ENCODE results near the gene TTF1. TPM values are rescaled to one million over a fixed set of nuclear protein-coding genes. Genes with fewer than 3 reads are reported as not detected.
A peak's percentile ranks its signal among the peaks of the same experiment; 100 is the strongest.

The TTF1 gene
- total RNA-seq, 1 donor: 13.7 TPM

GRCh38 chr9:132423503-132423902 is 16.9 kb upstream of the TTF1 start:
- Histone ChIP-seq H3K27me3 (ENCODE audit: insufficient read depth, low read length) (peaks cover 39% of the 10 kb centered on the region), H3K4me1 (ENCODE audit: insufficient read depth, low read length) (no peaks in the 10 kb centered on the region), H3K4me3 (ENCODE audit: low read length) (no peak overlapping the region), H3K9me3 (ENCODE audit: low read depth, low read length) (no peaks in the 10 kb centered on the region)

GRCh38 chr9:132422574-132422973 is 15.9 kb upstream of the TTF1 start:
- Histone ChIP-seq H3K9me3 (ENCODE audit: low read depth, low read length) (no peaks in the 10 kb centered on the region), H3K27me3 (ENCODE audit: insufficient read depth, low read length) (peaks cover 48% of the 10 kb centered on the region), H3K4me3 (ENCODE audit: low read length) (no peak overlapping the region), H3K4me1 (ENCODE audit: insufficient read depth, low read length) (no peaks in the 10 kb centered on the region)

- Histone ChIP-seq H3K9me3 (ENCODE audit: low read depth, low read length) (no peaks in the 10 kb centered on the region), H3K4me1 (ENCODE audit: insufficient read depth, low read length) (peaks cover 5% of the 10 kb centered on the region), H3K27me3 (ENCODE audit: insufficient read depth, low read length) (peaks cover 44% of the 10 kb centered on the region), H3K4me3 (ENCODE audit: low read length) (no peak overlapping the region)
These were observed 12.2 kb upstream of the TTF1 start for GRCh38 chr9:132418726-132419363.

DNA sequence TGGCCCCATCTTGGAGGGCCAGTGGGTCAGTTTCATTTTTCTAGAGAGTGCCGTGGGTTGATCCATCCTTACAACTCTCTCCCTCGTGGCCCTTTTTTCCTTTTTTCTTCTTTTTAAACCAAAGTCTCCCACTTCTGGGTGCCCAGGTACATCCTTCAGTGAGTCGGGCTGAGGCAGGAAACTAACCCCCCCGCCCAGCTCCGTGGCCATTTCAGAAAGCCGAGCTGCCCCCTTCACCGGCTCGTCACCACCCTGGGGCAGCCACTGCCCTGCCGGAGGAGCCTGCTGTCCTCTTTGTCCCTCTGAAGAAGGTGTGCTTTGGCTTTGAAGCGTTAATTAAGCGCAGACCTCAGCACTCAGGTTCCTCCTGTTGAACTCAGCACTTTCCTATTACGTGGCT is 8.5 kb upstream of the TTF1 start:
- Histone ChIP-seq H3K4me1 (ENCODE audit: insufficient read depth, low read length) (peaks cover 20% of the 10 kb centered on the region), H3K27me3 (ENCODE audit: insufficient read depth, low read length) (peaks cover 81% of the 10 kb centered on the region), H3K9me3 (ENCODE audit: low read depth, low read length) (no peaks in the 10 kb centered on the region), H3K4me3 (ENCODE audit: low read length) (no peak overlapping the region)

DNA sequence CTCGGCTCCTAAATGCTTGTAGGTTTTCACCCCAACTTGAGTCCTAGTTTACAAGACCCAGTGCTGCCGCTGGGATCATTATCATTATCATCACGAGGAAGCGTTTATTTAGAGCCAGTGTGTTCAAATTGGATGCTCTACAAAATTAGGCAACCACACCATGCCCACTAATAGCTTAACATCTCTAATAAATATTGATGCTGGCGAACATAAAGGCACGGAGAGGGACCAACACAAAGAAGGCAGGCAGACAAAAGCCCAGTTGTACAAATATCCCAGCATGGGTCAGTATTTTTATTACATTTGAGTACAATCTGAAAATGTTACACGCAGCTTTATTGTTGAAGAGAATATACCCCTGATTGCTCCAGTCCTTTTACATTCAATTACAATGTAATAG is 8.1 kb upstream of the TTF1 start:
- Histone ChIP-seq H3K27me3 (ENCODE audit: insufficient read depth, low read length) (peaks cover 86% of the 10 kb centered on the region), H3K4me3 (ENCODE audit: low read length) (no peak overlapping the region), H3K9me3 (ENCODE audit: low read depth, low read length) (no peaks in the 10 kb centered on the region), H3K4me1 (ENCODE audit: insufficient read depth, low read length) (peaks cover 24% of the 10 kb centered on the region)

- Histone ChIP-seq H3K9me3 (ENCODE audit: low read depth, low read length) (no peaks in the 10 kb centered on the region), H3K4me1 (ENCODE audit: insufficient read depth, low read length) (peaks cover 29% of the 10 kb centered on the region), H3K4me3 (ENCODE audit: low read length) (no peak overlapping the region), H3K27me3 (ENCODE audit: insufficient read depth, low read length) (peaks cover 87% of the 10 kb centered on the region)
These were observed 7.3 kb upstream of the TTF1 start for GRCh38 chr9:132413926-132414325.

DNA sequence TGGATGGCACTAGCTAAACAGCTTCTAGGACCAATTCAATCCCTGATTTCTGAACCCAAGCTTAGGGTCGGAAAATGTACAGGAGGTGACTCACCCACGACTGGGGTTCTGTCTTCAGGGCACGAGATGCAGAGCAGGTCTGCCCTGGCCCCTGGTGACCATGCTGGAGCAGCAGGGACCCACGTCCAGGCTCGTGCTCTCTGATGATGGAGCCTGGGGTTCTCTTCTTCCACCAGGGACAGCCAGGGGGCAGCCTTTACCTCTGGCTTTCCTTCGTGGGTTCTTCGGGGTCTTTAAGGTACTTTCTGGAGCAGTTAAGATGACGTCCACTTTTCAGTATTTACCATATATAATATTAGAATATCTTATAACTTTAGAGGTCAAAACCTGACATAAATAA is 5.4 kb upstream of the TTF1 start:
- Histone ChIP-seq H3K9me3 (ENCODE audit: low read depth, low read length) (no peaks in the 10 kb centered on the region), H3K27me3 (ENCODE audit: insufficient read depth, low read length) (peaks cover 72% of the 10 kb centered on the region), H3K4me1 (ENCODE audit: insufficient read depth, low read length) (peaks cover 31% of the 10 kb centered on the region), H3K4me3 (ENCODE audit: low read length) (no peak overlapping the region)

GRCh38 chr9:132411091-132411508 is 4.5 kb upstream of the TTF1 start:
- Histone ChIP-seq H3K27me3 (ENCODE audit: insufficient read depth, low read length) (peaks cover 71% of the 10 kb centered on the region), H3K4me1 (ENCODE audit: insufficient read depth, low read length) (peaks cover 38% of the 10 kb centered on the region), H3K9me3 (ENCODE audit: low read depth, low read length) (no peaks in the 10 kb centered on the region), H3K4me3 (ENCODE audit: low read length) (no peak overlapping the region)

GRCh38 chr9:132410642-132411041 is 4.0 kb upstream of the TTF1 start:
- Histone ChIP-seq H3K9me3 (ENCODE audit: low read depth, low read length) (no peaks in the 10 kb centered on the region), H3K4me1 (ENCODE audit: insufficient read depth, low read length) (peaks cover 42% of the 10 kb centered on the region), H3K4me3 (ENCODE audit: low read length) (peak overlapping the region; percentile 13), H3K27me3 (ENCODE audit: insufficient read depth, low read length) (peaks cover 67% of the 10 kb centered on the region)

- peaks cover 44% of the 10 kb centered on the region for H3K4me1 ChIP-seq (ENCODE audit: insufficient read depth, low read length)
- H3K9me3 ChIP-seq (ENCODE audit: low read depth, low read length): no peaks in the 10 kb centered on the region
- H3K4me3 ChIP-seq (ENCODE audit: low read length): peak within 1 kb of the TSS; percentile 13
- H3K27me3 ChIP-seq (ENCODE audit: insufficient read depth, low read length): peaks cover 60% of the 10 kb centered on the region
These were observed 3.3 kb upstream of the TTF1 start, which contains the start of gene CFAP77 for GRCh38 chr9:132409828-132410528. CFAP77 (plus strand) TSS chr9:132410211; CDS start chr9:132410272, 61 bp downstream.

- no peaks in the 10 kb centered on the region for H3K9me3 ChIP-seq (ENCODE audit: low read depth, low read length)
- no peak overlapping the region for H3K4me3 ChIP-seq (ENCODE audit: low read length)
- peaks cover 46% of the 10 kb centered on the region for H3K27me3 ChIP-seq (ENCODE audit: insufficient read depth, low read length)
- H3K4me1 ChIP-seq (ENCODE audit: insufficient read depth, low read length): peaks cover 53% of the 10 kb centered on the region
These were observed 1.9 kb upstream of the TTF1 start for GRCh38 chr9:132408521-132408920.

GRCh38 chr9:132407196-132407595 is 556 bp upstream of the TTF1 start:
- Histone ChIP-seq H3K27me3 (ENCODE audit: insufficient read depth, low read length) (peaks cover 32% of the 10 kb centered on the region), H3K9me3 (ENCODE audit: low read depth, low read length) (no peaks in the 10 kb centered on the region), H3K4me1 (ENCODE audit: insufficient read depth, low read length) (peaks cover 53% of the 10 kb centered on the region), H3K4me3 (ENCODE audit: low read length) (no peak overlapping the region)

DNA sequence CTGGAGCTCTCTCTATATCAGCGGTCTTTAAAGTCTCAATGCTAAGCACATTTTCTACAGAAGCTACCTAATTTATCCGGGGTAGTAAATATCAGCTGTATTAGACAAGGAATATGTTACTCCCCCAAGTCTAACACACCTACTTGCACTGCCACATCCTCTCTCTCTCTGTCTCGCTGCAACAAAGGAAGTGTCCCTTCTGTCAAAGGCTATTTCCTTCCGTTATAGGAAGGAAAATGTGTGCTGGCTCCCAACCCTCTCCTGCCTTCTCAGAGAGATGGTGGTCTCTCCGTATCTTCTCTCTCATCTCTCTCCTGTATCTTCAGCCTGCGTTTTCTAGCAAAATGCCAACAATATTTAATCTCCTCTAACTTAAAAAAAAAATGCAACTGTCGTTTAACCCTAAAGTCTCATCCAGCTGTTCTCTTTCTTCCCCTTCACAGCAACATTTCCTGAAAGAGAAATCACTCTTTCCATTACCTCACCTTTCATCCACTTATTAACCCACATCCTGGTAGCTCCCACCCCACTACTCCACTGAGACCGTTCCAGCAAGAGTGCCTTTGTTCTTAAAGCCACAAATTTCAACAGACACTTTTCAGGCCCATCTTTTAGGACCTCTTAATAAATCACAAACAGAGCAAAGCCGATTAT is 2.3 kb downstream of the TTF1 start:
- no peak overlapping the region for H3K4me3 ChIP-seq (ENCODE audit: low read length)
- no peaks in the 10 kb centered on the region for H3K9me3 ChIP-seq (ENCODE audit: low read depth, low read length)
- peaks cover 30% of the 10 kb centered on the region for H3K4me1 ChIP-seq (ENCODE audit: insufficient read depth, low read length)
- peaks cover 4% of the 10 kb centered on the region for H3K27me3 ChIP-seq (ENCODE audit: insufficient read depth, low read length)

DNA sequence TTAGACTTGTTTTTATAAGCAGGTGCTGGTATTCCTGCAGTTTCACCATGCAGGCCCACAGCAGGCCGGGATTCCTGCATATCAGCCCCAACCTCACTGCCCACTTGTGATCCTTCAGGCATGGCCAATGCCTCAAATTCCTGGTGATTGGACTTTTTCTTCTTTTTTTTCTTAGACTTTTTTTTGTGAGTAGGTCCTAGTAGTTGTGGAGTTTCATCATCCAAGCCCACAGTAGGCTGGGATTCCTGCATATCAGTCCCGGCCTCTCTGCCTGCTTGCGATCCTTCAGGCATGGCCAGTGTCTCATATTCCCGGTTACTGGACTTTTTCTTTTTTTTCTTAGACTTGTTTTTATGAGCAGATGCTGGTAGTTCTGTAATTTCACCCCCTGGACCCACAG is 4.8 kb downstream of the TTF1 start:
- H3K4me1 ChIP-seq (ENCODE audit: insufficient read depth, low read length): peaks cover 24% of the 10 kb centered on the region
- no peaks in the 10 kb centered on the region for H3K9me3 ChIP-seq (ENCODE audit: low read depth, low read length)
- no peak overlapping the region for H3K4me3 ChIP-seq (ENCODE audit: low read length)
- H3K27me3 ChIP-seq (ENCODE audit: insufficient read depth, low read length): no peaks in the 10 kb centered on the region

DNA sequence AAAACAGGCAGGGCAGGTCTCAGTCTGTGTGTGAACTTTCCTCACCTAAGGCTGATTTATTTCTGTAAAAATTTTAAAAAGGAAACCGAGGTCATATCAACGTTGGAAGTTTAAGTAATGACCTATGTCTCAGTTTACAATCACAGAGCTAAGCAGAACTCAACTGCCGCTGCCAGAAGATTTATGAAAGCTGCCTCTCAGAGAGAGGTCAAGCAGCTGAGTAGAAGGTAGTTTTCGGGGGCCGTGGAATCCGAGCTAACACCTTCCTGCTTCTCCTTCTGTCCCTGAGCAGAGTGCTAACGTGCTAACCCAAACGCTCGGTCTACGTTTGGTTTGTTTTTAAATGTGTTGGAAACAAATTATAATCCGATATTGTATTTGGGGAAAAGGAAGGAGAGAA is 11.1 kb downstream of the TTF1 start:
- H3K4me1 ChIP-seq (ENCODE audit: insufficient read depth, low read length): no peaks in the 10 kb centered on the region
- H3K9me3 ChIP-seq (ENCODE audit: low read depth, low read length): no peaks in the 10 kb centered on the region
- H3K27me3 ChIP-seq (ENCODE audit: insufficient read depth, low read length): no peaks in the 10 kb centered on the region
- H3K4me3 ChIP-seq (ENCODE audit: low read length): no peak overlapping the region
